ENCODE measurements around the gene BMPR1A. TPM values are rescaled to one million over a fixed set of nuclear protein-coding genes. Genes with fewer than 3 reads are reported as not detected.
A peak's percentile ranks its signal among the peaks of the same experiment; 100 is the strongest.
"Not testable (repeated sequence)": the region's sequence is repeated elsewhere in the genome, so short reads cannot be mapped to it uniquely, and the experiment has no call there.

BMPR1A gene
- total and polyA plus RNA-seq, 4 experiments from 2014 or later, result 4.7 to 21.0 (median 10.4) TPM

DNA sequence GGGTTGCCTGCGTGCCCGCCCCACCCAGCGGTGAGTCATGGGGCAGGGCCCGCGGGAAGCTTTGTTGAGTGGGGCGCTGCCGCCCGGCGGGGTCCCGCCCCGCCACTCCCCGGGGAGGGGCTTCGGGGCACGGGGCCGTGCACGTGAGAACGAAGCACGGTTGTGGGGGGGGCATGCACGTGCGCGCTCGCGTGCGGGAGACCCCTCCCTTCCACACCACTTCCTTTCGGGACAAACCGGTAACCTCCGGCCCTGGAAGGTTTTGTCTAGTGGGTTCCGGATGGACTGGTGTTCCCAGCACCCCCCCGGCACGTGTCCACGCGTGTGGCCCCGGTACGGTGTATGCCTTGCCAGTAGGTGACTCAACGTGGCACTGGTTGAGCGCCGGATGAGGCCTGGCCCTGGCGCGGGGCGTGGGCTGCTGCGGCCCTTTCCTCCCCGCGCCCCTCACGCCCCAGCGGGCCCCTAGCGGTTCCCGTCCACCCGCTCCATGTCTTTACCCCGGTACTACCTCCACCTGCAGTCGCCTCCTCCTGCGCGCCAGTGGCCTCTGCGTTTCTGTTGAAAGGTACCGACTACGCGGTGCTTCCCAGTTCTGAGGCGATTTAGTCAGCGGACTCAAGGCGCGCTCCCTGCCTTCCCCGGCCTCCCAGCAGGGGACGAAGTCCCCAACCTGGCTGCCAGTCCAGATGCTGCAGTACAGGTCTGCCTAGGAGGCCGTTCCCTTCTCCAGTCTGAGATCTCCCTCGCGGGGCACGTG lies 215.0 kb downstream of the BMPR1A start:
- H3K36me3 Mint-ChIP-seq, result peaks cover 0 to 4% of the 10 kb centered on the region in 2 donors
- no peaks in the 10 kb centered on the region for H3K9me3 Mint-ChIP-seq
- intact Hi-C loops (cut with micrococcal nuclease), result loop anchor here (1.0 kb wide), 3 partner anchors 32 to 215 kb away; partner anchors contain the start of genes BMPR1A and GLUD1
- H3K4me1 Mint-ChIP-seq, result peaks cover 19 to 52% (median 31%) of the 10 kb centered on the region in 4 donors
- Histone ChIP-seq H3K9me3 (ENCODE audit: control insufficient read depth in 1 of 2, low read length in 2 of 2) (no peaks in the 10 kb centered on the region), H3K27ac (ENCODE audit: low read depth, low read length) (peak overlapping the region; percentile 76), H3K27me3 (ENCODE audit: insufficient read depth, low read length) (no peaks in the 10 kb centered on the region), H3K4me1 (ENCODE audit: insufficient read depth, low read length) (peaks cover 44% of the 10 kb centered on the region), H3K4me3 (ENCODE audit: low read length in 2 of 2) (peak overlapping the region; percentile 3 to 68), H3K36me3 (ENCODE audit: insufficient read depth, low read length) (no peaks in the 10 kb centered on the region)
- ChIA-PET CTCF (ENCODE audit: partially characterized antibody) (interaction anchor here (0.8 to 6.8 kb wide), 4 partner anchors 11 to 124 kb away, joined by 3 to 97 read pairs (median 3); partner anchors contain the start of gene SHLD2), POLR2A (ENCODE audit: partially characterized antibody) (interaction anchor here (0.6 to 3.1 kb wide), 12 partner anchors 11 to 891 kb away, joined by 3 to 26 read pairs (median 6); partner anchors contain the start of genes BMPR1A, GLUD1 and SHLD2)
- peak overlapping the region; percentile 90 to 96 (median 93) for H3K27ac Mint-ChIP-seq
- DNase-seq, result peak; percentile 92 to 96 (median 93)
- H3K27me3 Mint-ChIP-seq, result peaks cover 0 to 1% of the 10 kb centered on the region in 2 donors
- peak overlapping the region; percentile 81 to 88 (median 84) for H3K4me3 Mint-ChIP-seq

- DNase-seq, result no peak
- no peaks in the 10 kb centered on the region for H3K27me3 ChIP-seq (ENCODE audit: insufficient read depth, low read length)
- Mint-ChIP-seq H3K4me1 (peaks cover 11 to 38% (median 22%) of the 10 kb centered on the region in 4 donors), H3K4me3 (peak overlapping the region; percentile 10 to 78 (median 39)), H3K27ac (peak overlapping the region; percentile 71 to 97 (median 92)), H3K9me3 (no peaks in the 10 kb centered on the region), H3K36me3 (peaks cover 0 to 4% of the 10 kb centered on the region in 2 donors), H3K27me3 (peaks cover 0 to 1% of the 10 kb centered on the region in 2 donors)
- no peak overlapping the region for H3K4me3 ChIP-seq (ENCODE audit: low read length in 2 of 2)
- H3K27ac ChIP-seq (ENCODE audit: low read depth, low read length), result no peak overlapping the region
- intact Hi-C loops (cut with micrococcal nuclease), result no loop called here
- H3K36me3 ChIP-seq (ENCODE audit: insufficient read depth, low read length), result no peaks in the 10 kb centered on the region
- ChIA-PET POLR2A (ENCODE audit: partially characterized antibody) (no interaction called here), CTCF (ENCODE audit: partially characterized antibody) (no interaction called here)
- peaks cover 36% of the 10 kb centered on the region for H3K4me1 ChIP-seq (ENCODE audit: insufficient read depth, low read length)
- H3K9me3 ChIP-seq (ENCODE audit: control insufficient read depth in 1 of 2, low read length in 2 of 2), result no peaks in the 10 kb centered on the region
Observed at GRCh38 chr10:86972613-86973380, 216.4 kb downstream of the BMPR1A start.

- ChIA-PET POLR2A (ENCODE audit: partially characterized antibody) (no interaction called here), CTCF (ENCODE audit: partially characterized antibody) (interaction anchor here (1.2 kb wide), 1 partner anchor 33 kb away, joined by 3 read pairs; no protein-coding TSS in a partner anchor)
- DNase-seq, result no peak
- no peaks in the 10 kb centered on the region for H3K9me3 ChIP-seq (ENCODE audit: control insufficient read depth in 1 of 2, low read length in 2 of 2)
- no peaks in the 10 kb centered on the region for H3K9me3 Mint-ChIP-seq
- peaks cover 0 to 1% of the 10 kb centered on the region in 2 donors for H3K27me3 Mint-ChIP-seq
- peaks cover 23% of the 10 kb centered on the region for H3K4me1 ChIP-seq (ENCODE audit: insufficient read depth, low read length)
- peaks cover 0 to 4% of the 10 kb centered on the region in 2 donors for H3K36me3 Mint-ChIP-seq
- peak overlapping the region in 3 of 7 donors; percentile 3 to 78 (median 43) for H3K27ac Mint-ChIP-seq
- no peak overlapping the region for H3K4me3 Mint-ChIP-seq
- H3K4me3 ChIP-seq (ENCODE audit: low read length in 2 of 2), result no peak overlapping the region
- H3K4me1 Mint-ChIP-seq, result peaks cover 11 to 28% (median 18%) of the 10 kb centered on the region in 4 donors
- no peak overlapping the region for H3K27ac ChIP-seq (ENCODE audit: low read depth, low read length)
- no peaks in the 10 kb centered on the region for H3K36me3 ChIP-seq (ENCODE audit: insufficient read depth, low read length)
- no peaks in the 10 kb centered on the region for H3K27me3 ChIP-seq (ENCODE audit: insufficient read depth, low read length)
- intact Hi-C loops (cut with micrococcal nuclease), result no loop called here
Observed at GRCh38 chr10:86974484-86974883, 218.1 kb downstream of the BMPR1A start.

DNA sequence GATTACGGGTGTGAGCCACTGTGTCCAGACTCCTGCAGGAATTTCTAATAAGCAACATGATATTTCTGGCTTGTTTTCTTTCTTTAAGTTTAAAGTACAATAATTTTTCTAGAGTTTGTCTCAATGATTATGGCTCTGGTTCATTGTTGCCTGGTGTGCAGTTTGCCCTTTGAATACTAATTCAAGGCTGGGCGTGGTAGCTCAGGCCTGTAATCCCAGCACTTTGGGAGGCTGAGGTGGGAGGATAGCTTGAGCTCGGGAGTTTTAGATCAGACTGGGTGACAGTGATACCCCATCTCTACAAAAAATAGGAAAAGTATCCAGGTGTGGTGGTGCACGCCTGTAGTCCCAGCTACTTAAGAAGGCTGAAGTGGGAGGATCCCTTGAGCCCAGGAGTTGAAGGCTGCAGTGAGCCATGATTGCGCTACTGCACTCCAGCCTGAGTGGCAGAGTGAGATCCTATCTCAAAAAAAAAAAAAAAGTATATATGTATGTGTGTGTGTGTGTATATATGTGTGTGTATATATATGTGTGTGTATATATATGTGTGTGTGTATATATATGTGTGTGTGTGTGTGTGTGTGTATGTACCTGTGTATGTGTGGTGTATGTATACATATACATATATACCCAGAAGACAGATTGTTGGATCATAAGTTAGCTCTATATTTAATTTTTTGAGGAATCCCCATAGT lies 220.1 kb downstream of the BMPR1A start:
- peaks cover 0 to 4% of the 10 kb centered on the region in 2 donors for H3K36me3 Mint-ChIP-seq
- CTCF ChIA-PET (ENCODE audit: partially characterized antibody), result interaction anchor here (0.6 to 1.3 kb wide), 2 partner anchors 9 to 38 kb away, joined by 3 read pairs; no protein-coding TSS in a partner anchor
- H3K9me3 ChIP-seq (ENCODE audit: control insufficient read depth in 1 of 2, low read length in 2 of 2), result no peaks in the 10 kb centered on the region
- no peak overlapping the region for H3K27ac ChIP-seq (ENCODE audit: low read depth, low read length)
- H3K36me3 ChIP-seq (ENCODE audit: insufficient read depth, low read length), result no peaks in the 10 kb centered on the region
- DNase-seq, result no peak
- H3K4me3 ChIP-seq (ENCODE audit: low read length in 2 of 2), result no peak overlapping the region
- H3K4me3 Mint-ChIP-seq, result no peak overlapping the region
- H3K27me3 ChIP-seq (ENCODE audit: insufficient read depth, low read length), result no peaks in the 10 kb centered on the region
- peaks cover 7% of the 10 kb centered on the region for H3K4me1 ChIP-seq (ENCODE audit: insufficient read depth, low read length)
- H3K27ac Mint-ChIP-seq, result no peak overlapping the region
- H3K4me1 Mint-ChIP-seq, result peaks cover 6 to 14% (median 9%) of the 10 kb centered on the region in 4 donors
- H3K9me3 Mint-ChIP-seq, result no peaks in the 10 kb centered on the region
- peaks cover 0 to 1% of the 10 kb centered on the region in 2 donors for H3K27me3 Mint-ChIP-seq
- intact Hi-C loops (cut with micrococcal nuclease), result no loop called here
- POLR2A ChIA-PET (ENCODE audit: partially characterized antibody), result no interaction called here

- DNase-seq; H3K36me3 Mint-ChIP-seq; H3K36me3 ChIP-seq (ENCODE audit: insufficient read depth, low read length); H3K4me1 ChIP-seq (ENCODE audit: insufficient read depth, low read length); H3K4me1 Mint-ChIP-seq; intact Hi-C loops (cut with micrococcal nuclease); H3K9me3 Mint-ChIP-seq; H3K27me3 Mint-ChIP-seq; H3K4me3 ChIP-seq (ENCODE audit: low read length in 2 of 2); H3K27me3 ChIP-seq (ENCODE audit: insufficient read depth, low read length); H3K27ac ChIP-seq (ENCODE audit: low read depth, low read length); CTCF ChIA-PET (ENCODE audit: partially characterized antibody); H3K9me3 ChIP-seq (ENCODE audit: control insufficient read depth in 1 of 2, low read length in 2 of 2); POLR2A ChIA-PET (ENCODE audit: partially characterized antibody); H3K4me3 Mint-ChIP-seq: not testable (repeated sequence)
- H3K27ac Mint-ChIP-seq, result peak overlapping the region in 1 of 7 donors; percentile 52
Observed at GRCh38 chr10:86978457-86978856, 222.0 kb downstream of the BMPR1A start.

GRCh38 chr10:86979296-86979818 lies 222.9 kb downstream of the BMPR1A start:
- intact Hi-C loops (cut with micrococcal nuclease), result no loop called here
- Histone ChIP-seq H3K27ac (ENCODE audit: low read depth, low read length) (no peak overlapping the region), H3K36me3 (ENCODE audit: insufficient read depth, low read length) (no peaks in the 10 kb centered on the region), H3K4me3 (ENCODE audit: low read length in 2 of 2) (no peak overlapping the region), H3K27me3 (ENCODE audit: insufficient read depth, low read length) (no peaks in the 10 kb centered on the region), H3K9me3 (ENCODE audit: control insufficient read depth in 1 of 2, low read length in 2 of 2) (no peaks in the 10 kb centered on the region), H3K4me1 (ENCODE audit: insufficient read depth, low read length) (no peaks in the 10 kb centered on the region)
- no peak for DNase-seq
- Mint-ChIP-seq H3K27ac (no peak overlapping the region), H3K27me3 (peaks cover 0 to 2% of the 10 kb centered on the region in 2 donors), H3K4me1 (no peaks in the 10 kb centered on the region), H3K36me3 (no peaks in the 10 kb centered on the region), H3K9me3 (no peaks in the 10 kb centered on the region), H3K4me3 (no peak overlapping the region)
- ChIA-PET POLR2A (ENCODE audit: partially characterized antibody) (no interaction called here), CTCF (ENCODE audit: partially characterized antibody) (no interaction called here)

Measured in CD4-positive, alpha-beta memory T cell (primary cell).